ENCODE measurements around the gene SPATS1. TPM values are rescaled to one million over a fixed set of nuclear protein-coding genes. Genes with fewer than 3 reads are reported as not detected.

The SPATS1 gene
- total RNA-seq, 4 donors from 2014 or later: not detected

DNA sequence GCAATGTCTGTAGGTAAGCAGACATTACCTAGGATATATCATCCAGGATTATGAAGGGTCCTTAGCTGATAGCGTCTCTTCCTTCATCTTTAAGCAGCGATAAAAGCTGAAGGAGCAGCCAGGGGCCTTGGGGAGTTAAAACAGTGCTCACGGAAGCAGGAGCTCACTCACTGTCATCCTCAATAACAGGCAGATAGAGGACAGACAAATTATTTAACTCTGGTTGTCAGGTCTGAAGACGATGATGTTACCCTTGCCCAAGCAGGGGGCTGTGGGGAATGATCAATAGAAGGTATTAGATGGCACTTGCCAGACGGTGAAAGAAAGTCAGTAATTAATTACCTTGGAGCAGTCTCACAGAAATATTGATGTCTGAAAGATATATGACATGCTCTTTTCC lies 12.6 kb upstream of the SPATS1 start:
- Histone ChIP-seq H3K36me3 (no peaks in the 10 kb centered on the region), H3K4me3 (no peak overlapping the region), H3K4me1 (no peaks in the 10 kb centered on the region), H3K9me3 (no peaks in the 10 kb centered on the region), H3K27ac (no peak overlapping the region), H3K27me3 (peaks cover 17% of the 10 kb centered on the region)
- TF ChIP-seq POLR2A (IDR thresholded peaks at IDR 0.05): no peak
- TF ChIP-seq, protein P1, sequence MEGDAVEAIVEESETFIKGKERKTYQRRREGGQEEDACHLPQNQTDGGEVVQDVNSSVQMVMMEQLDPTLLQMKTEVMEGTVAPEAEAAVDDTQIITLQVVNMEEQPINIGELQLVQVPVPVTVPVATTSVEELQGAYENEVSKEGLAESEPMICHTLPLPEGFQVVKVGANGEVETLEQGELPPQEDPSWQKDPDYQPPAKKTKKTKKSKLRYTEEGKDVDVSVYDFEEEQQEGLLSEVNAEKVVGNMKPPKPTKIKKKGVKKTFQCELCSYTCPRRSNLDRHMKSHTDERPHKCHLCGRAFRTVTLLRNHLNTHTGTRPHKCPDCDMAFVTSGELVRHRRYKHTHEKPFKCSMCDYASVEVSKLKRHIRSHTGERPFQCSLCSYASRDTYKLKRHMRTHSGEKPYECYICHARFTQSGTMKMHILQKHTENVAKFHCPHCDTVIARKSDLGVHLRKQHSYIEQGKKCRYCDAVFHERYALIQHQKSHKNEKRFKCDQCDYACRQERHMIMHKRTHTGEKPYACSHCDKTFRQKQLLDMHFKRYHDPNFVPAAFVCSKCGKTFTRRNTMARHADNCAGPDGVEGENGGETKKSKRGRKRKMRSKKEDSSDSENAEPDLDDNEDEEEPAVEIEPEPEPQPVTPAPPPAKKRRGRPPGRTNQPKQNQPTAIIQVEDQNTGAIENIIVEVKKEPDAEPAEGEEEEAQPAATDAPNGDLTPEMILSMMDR (IDR thresholded peaks at IDR 0.05): no peak
- no peak for DNase-seq (ENCODE audit: low spot score in 2 of 2)
- 67% methylated on average over 5 of the region's 5 CpGs for WGBS

DNA sequence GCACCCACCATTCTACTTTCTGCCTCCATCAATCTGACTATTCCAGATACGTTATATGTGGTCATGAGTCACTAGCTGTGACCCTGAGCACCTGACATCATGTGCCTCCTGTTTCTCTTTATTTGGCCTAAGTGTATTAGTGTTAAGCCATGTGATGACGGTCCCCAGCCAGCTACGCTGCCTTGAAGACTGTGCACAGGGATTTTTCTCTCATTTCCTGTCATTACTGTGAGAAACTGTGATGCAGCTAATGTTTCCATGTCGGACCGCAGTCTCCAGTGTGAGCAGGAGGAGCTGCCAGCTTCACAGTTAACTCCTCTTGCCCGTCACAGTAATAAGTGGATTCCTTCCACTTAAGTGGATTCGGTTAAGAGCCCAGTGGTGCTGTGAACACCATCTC lies 9.9 kb upstream of the SPATS1 start:
- TF ChIP-seq EP300 (IDR thresholded peaks at IDR 0.05) (no peak), POLR2AphosphoS5 (IDR thresholded peaks at IDR 0.05) (no peak), POLR2A (IDR thresholded peaks at IDR 0.05) (no peak)
- TF ChIP-seq, protein P1 (IDR thresholded peaks at IDR 0.05): no peak
- WGBS: 47% methylated on average over 7 of the region's 7 CpGs
- Histone ChIP-seq H3K4me1 (no peaks in the 10 kb centered on the region), H3K27me3 (peaks cover 11% of the 10 kb centered on the region), H3K9me3 (no peaks in the 10 kb centered on the region), H3K27ac (no peak overlapping the region), H3K36me3 (no peaks in the 10 kb centered on the region), H3K4me3 (no peak overlapping the region)
- no peak for DNase-seq (ENCODE audit: low spot score in 2 of 2)

DNA sequence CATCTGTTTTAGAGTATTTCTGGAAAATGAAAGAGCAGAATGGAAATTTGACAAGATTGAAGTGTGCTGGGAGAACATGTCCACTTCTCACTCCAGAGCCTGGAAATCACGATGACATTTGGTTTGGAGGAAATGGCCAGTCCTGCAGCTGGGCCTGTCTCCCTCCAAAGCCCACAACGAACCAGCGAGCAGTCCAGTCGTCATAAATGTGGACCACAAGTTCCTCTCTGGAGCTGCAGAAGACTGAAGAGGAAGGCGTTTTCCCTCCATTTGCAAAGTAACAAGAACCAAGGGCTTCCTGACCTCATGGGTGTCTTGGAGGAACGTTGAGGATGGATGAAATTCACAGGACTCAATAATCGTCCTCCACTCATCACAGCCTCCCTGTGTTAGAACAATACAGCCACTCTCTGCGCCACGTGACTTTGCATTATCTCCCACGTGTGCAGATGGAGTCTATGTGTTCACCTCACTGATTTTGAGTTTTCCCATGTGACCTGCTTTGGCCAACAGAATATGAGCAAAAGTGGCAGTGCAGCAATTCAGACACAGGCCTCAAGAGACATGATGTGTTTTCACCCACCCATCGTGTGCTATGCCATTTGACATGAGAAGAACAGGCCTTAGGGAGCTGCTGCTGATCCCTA lies 9.1 kb upstream of the SPATS1 start:
- Histone ChIP-seq H3K4me1 (no peaks in the 10 kb centered on the region), H3K4me3 (no peak overlapping the region), H3K9me3 (no peaks in the 10 kb centered on the region), H3K36me3 (no peaks in the 10 kb centered on the region), H3K27ac (no peak overlapping the region), H3K27me3 (peaks cover 9% of the 10 kb centered on the region)
- DNase-seq (ENCODE audit: low spot score in 2 of 2): no peak
- TF ChIP-seq, protein P1 (IDR thresholded peaks at IDR 0.05): no peak
- TF ChIP-seq POLR2AphosphoS5 (IDR thresholded peaks at IDR 0.05): no peak
- TF ChIP-seq EP300 (IDR thresholded peaks at IDR 0.05): no peak
- WGBS: 74% methylated on average over 11 of the region's 11 CpGs

DNA sequence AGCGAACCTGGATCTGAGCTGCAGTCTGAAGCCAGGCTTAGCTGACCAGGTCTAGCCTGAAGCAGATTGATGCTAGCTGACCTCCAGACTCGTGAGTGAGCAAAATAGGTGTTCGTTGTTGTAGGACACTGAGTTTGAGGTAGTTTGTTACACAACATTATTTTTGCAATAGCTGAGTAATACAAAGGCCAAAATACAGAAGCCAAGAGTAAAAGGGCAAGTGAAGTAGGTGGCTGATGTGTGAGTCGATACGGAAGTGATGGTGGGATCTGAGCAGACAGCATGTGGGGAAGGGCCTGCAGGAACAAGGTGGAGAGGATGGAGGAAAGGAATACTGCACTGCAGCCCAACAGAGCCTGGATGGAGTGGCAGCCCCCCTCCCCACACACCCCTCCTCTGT lies 8.5 kb upstream of the SPATS1 start:
- H3K4me3 ChIP-seq: no peak overlapping the region
- no peaks in the 10 kb centered on the region for H3K36me3 ChIP-seq
- no peaks in the 10 kb centered on the region for H3K4me1 ChIP-seq
- peaks cover 9% of the 10 kb centered on the region for H3K27me3 ChIP-seq
- TF ChIP-seq POLR2AphosphoS5 (IDR thresholded peaks at IDR 0.05) (no peak), EP300 (IDR thresholded peaks at IDR 0.05) (no peak), POLR2A (IDR thresholded peaks at IDR 0.05) (no peak)
- TF ChIP-seq, protein P1 (IDR thresholded peaks at IDR 0.05): no peak
- no peak overlapping the region for H3K27ac ChIP-seq
- DNase-seq (ENCODE audit: low spot score in 2 of 2): no peak
- no peaks in the 10 kb centered on the region for H3K9me3 ChIP-seq
- 83% methylated on average over 5 of the region's 5 CpGs for WGBS

DNA sequence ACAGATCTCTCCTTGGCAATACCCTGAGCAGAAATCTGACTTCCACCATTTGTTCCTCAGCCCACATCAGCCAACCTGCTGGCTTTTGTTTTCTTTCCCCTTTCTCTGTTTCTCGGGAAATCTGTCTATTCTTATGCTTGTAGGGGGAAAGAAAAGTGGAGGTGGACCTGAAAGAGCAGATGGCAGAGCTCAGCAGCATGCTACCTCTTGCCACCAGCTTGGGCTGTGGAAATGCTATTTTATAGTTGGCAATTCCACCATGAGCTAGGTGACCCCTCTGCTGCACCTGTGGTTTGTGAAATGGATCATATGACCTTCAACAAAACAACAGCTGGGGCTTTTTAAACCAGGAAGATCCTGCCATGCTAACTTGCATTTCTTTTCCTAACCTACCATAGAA lies 6.8 kb upstream of the SPATS1 start:
- H3K27me3 ChIP-seq: no peaks in the 10 kb centered on the region
- H3K4me1 ChIP-seq: peaks cover 3% of the 10 kb centered on the region
- no peak overlapping the region for H3K4me3 ChIP-seq
- WGBS: 84% methylated on average over 1 of the region's 1 CpG
- DNase-seq (ENCODE audit: low spot score in 2 of 2): no peak
- no peak for TF ChIP-seq EP300 (IDR thresholded peaks at IDR 0.05)
- TF ChIP-seq, protein P1 (IDR thresholded peaks at IDR 0.05): no peak
- no peak for TF ChIP-seq POLR2AphosphoS5 (IDR thresholded peaks at IDR 0.05)
- no peak for TF ChIP-seq POLR2A (IDR thresholded peaks at IDR 0.05)
- no peaks in the 10 kb centered on the region for H3K36me3 ChIP-seq
- no peak overlapping the region for H3K27ac ChIP-seq
- no peaks in the 10 kb centered on the region for H3K9me3 ChIP-seq

Measured in suprapubic skin (tissue), 4 donors.